ENCODE measurements around the gene RASGRP4. TPM values are rescaled to one million over a fixed set of nuclear protein-coding genes. Genes with fewer than 3 reads are reported as not detected.
"Not testable (repeated sequence)": the region's sequence is repeated elsewhere in the genome, so short reads cannot be mapped to it uniquely, and the experiment has no call there.

RASGRP4 gene
- total RNA-seq, 1 donor from 2014 or later: not detected

DNA sequence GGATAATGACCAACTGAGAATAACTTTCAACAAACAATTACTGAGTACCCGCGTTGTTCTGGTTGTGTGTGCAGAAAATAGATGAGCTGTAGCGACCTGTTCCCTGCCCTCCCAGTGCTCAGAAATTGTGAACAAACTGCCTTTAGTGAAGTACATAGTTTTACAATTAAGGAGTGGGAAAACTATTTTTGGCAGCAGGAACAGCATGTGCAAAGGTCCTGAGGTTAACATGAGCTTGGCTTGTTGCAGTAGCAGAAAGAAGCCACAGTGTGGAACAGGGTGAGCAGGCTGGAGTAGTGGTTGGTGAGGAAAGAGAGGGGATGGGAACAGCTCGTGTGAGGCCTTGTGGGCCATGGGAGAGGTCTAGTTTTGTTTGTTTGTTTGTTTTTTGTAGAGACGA, 23.5 kb upstream of the RASGRP4 start:
- DNase-seq (ENCODE audit: extremely low read depth, low read depth, low spot score): no peak

GRCh38 chr19:38448225-38448624, 22.2 kb upstream of the RASGRP4 start:
- DNase-seq (ENCODE audit: extremely low read depth, low read depth, low spot score): no peak

GRCh38 chr19:38445362-38445761, 19.3 kb upstream of the RASGRP4 start:
- no peak for DNase-seq (ENCODE audit: extremely low read depth, low read depth, low spot score)

DNA sequence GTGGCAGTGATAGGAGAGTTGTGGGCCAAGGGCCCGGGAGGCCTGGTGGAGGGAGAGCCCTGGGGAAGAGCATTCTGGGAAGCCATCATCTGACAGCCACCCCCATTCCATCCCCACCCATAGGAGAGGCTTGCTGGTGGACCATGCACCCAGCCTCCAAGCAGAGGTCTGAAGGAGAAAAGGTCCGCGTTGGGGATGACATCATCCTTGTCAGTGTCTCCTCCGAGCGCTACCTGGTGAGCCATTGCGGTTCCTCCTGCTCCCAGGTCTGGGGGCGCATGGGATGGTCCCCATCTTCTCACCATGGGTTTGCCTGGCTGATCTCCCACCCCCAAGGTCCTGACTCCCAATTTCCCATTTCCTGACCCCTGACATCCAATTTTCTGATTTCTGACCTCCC, 18.0 kb upstream of the RASGRP4 start:
- no peak for DNase-seq (ENCODE audit: extremely low read depth, low read depth, low spot score)

GRCh38 chr19:38443458-38443999, 17.5 kb upstream of the RASGRP4 start:
- DNase-seq (ENCODE audit: extremely low read depth, low read depth, low spot score): no peak

- DNase-seq (ENCODE audit: extremely low read depth, low read depth, low spot score): no peak
Measured at GRCh38 chr19:38442736-38443135, 16.7 kb upstream of the RASGRP4 start.

GRCh38 chr19:38441657-38442348, 15.8 kb upstream of the RASGRP4 start:
- no peak for DNase-seq (ENCODE audit: extremely low read depth, low read depth, low spot score)

DNA sequence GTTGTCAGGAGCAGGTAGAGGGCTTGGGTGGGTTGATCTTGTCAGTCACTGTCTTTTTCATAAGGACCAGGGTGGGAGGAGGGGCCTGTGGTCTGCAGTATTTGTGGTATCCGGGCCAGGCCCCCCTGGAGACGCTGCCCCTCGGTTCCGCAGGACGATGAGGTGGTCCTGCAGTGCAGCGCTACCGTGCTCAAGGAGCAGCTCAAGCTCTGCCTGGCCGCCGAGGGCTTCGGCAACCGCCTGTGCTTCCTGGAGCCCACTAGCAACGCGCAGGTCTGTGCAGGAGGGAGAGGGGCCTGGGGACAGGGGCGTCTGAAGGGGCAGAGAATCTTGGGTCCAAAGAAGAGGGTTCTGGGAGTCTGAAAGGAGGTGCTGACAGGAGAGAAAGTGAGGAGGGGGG, 14.6 kb upstream of the RASGRP4 start:
- no peak for DNase-seq (ENCODE audit: extremely low read depth, low read depth, low spot score)

GRCh38 chr19:38437917-38438316, 11.9 kb upstream of the RASGRP4 start:
- no peak for DNase-seq (ENCODE audit: extremely low read depth, low read depth, low spot score)

DNA sequence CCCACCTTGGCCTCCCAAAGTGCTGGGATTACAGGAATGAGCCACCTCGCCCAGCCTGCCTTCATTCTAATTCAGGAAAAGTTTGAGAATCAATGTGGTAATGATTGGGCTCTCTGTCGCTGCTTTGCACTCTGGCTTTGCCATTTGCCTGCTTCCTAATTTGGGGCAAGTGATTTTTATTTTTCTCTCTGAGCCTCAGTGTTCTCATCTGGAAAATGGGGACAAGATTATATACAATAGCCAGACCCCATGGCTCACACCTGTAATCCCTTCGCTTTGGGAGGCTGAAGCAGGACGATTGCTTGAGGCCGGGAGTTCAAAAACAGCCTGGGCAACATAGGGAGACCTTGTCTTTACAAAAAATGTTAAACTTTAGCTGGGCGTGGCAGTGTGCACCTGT, 11.3 kb upstream of the RASGRP4 start:
- no peak for DNase-seq (ENCODE audit: extremely low read depth, low read depth, low spot score)

- DNase-seq (ENCODE audit: extremely low read depth, low read depth, low spot score): no peak
Measured at GRCh38 chr19:38434549-38435051, 8.6 kb upstream of the RASGRP4 start.

GRCh38 chr19:38433268-38433733, 7.3 kb upstream of the RASGRP4 start, which contains the start of gene RYR1:
RYR1 (plus strand) TSS chr19:38433691; CDS start chr19:38433830, 139 bp downstream.
- DNase-seq (ENCODE audit: extremely low read depth, low read depth, low spot score): no peak

- no peak for DNase-seq (ENCODE audit: extremely low read depth, low read depth, low spot score)
Measured at GRCh38 chr19:38430931-38431330, 4.9 kb upstream of the RASGRP4 start.

DNA sequence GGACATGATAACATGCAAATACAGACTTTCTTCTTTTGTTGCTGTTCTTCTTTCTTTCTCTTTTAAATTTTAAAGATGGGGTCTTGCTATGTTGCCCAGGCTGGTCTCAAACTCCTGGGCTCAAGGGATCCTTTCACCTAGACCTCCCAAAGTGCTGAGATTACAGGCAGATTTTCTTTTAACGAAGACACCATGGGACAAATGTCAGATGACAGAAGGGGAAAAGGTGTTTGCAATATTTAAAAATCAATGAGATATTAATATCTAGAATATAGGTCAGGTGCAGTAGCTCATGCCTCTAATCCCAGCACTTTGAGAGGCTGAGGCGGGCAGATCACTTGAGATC, 3.8 kb upstream of the RASGRP4 start:
- DNase-seq (ENCODE audit: extremely low read depth, low read depth, low spot score): no peak

GRCh38 chr19:38429055-38429810, 3.2 kb upstream of the RASGRP4 start:
- DNase-seq (ENCODE audit: extremely low read depth, low read depth, low spot score): no peak

- DNase-seq (ENCODE audit: extremely low read depth, low read depth, low spot score): not testable (repeated sequence)
Measured at GRCh38 chr19:38427035-38427677, 1.1 kb upstream of the RASGRP4 start.

- no peak for DNase-seq (ENCODE audit: extremely low read depth, low read depth, low spot score)
Measured at GRCh38 chr19:38425222-38425809, 703 bp downstream of the RASGRP4 start.

DNA sequence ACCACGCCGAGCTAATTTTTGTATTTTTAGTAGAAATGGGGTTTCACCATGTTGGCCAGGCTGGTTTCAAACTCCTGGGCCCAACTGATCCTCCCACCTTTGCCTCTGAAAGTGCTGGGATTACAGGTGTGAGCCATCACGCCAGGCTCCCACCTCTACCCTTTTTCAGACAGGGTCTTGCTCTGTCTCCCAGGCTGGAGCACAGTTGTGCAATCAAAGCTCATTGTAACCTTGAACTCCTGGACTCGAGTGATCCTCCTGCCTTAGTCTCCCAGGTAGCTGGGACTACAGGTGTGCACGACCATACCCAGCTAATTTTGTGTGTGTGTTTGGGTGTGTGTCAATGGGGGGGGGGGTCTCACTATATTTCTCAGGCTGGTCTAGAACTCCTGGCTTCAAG, 1.7 kb downstream of the RASGRP4 start:
- no peak for DNase-seq (ENCODE audit: extremely low read depth, low read depth, low spot score)

DNA sequence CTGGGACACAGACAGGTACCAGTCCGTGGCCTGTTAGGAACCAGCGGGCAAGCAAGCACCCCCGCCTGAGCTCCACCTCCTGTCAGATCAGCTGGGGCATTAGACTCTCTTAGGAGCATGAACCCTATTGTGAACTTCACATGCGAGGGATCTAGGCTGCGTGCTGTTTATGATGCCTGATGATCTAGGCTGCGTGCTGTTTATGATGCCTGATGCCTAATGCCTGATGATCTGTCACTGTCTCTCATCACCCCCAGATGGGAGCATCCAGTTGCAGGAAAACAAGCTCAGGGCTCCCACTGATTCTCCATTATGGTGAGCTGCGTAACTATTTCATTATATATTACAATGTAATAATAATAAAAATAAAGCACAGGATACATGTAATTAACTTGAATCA, 3.6 kb downstream of the RASGRP4 start:
- DNase-seq (ENCODE audit: extremely low read depth, low read depth, low spot score): no peak

- no peak for DNase-seq (ENCODE audit: extremely low read depth, low read depth, low spot score)
Measured at GRCh38 chr19:38421856-38422255, 4.2 kb downstream of the RASGRP4 start.

GRCh38 chr19:38420935-38421334, 5.1 kb downstream of the RASGRP4 start:
- no peak for DNase-seq (ENCODE audit: extremely low read depth, low read depth, low spot score)
